B cell (primary cell): ENCODE measurements around the gene ADAMTSL5. TPM values are rescaled to one million over a fixed set of nuclear protein-coding genes. Genes with fewer than 3 reads are reported as not detected.

ENCODE experiments used
- ATAC-seq: fragments of 200-7000 bp; cut with Tn5 transposase; one replicate; pipeline ENCODE4 v1.10.0; 2021; ENCODE audit warnings: low read depth, mild to moderate bottlenecking, moderate number of reproducible peaks, moderate library complexity
- CTCF ChIA-PET: fragments of 350-600 bp; sonication (Branson Sonifier 250); formaldehyde crosslinking; loops from one replicate; lab custom pipeline; 2021; ENCODE audit warnings: antibody characterized with exemption, inconsistent platforms; lab: Charles Lee
- POLR2A ChIA-PET: fragments of 350-600 bp; sonication (Branson Sonifier 250); formaldehyde crosslinking; loops from one replicate; lab custom pipeline; 2021; ENCODE audit warnings: antibody characterized with exemption; lab: Charles Lee
- DNase-seq: peaks from one replicate; pipeline ENCODE4 v3.0.0; 2013
- H2AFZ ChIP-seq: 2 replicates; pipeline ENCODE4 v1.6.1; 2012; ENCODE audit warnings: mild to moderate bottlenecking, low read depth, low read length; ENCODE audit not compliant: insufficient read depth, poor library complexity, severe bottlenecking
- H3K27ac ChIP-seq, 2 donors: 1 replicate in 1 of 2; 2 replicates in 1 of 2; pipeline ENCODE4 v1.5.1; 2012 to 2013; ENCODE audit warnings: low read length in 2 of 2, mild to moderate bottlenecking in 2 of 2, moderate library complexity in 1 of 2
- H3K27me3 ChIP-seq, 4 experiments: fragments of 200-600 bp in 1 of 4; sonication (generic) in 1 of 4; replicated peaks in 1 of 4; 1 replicate in 2 of 4; 2 replicates in 2 of 4; pipeline versions ENCODE4 v1.6.1 to v1.7.0; 2013 to 2016; ENCODE audit warnings: low read length in 3 of 4, mild to moderate bottlenecking in 2 of 4, mixed read lengths in 1 of 4, moderate library complexity in 1 of 4; ENCODE audit not compliant: insufficient read depth in 4 of 4, control insufficient read depth in 3 of 4; ENCODE audit errors: control extremely low read depth in 1 of 4
- H3K36me3 ChIP-seq, 2 experiments: replicated peaks in 1 of 2; 1 replicate in 1 of 2; 2 replicates in 1 of 2; pipeline versions ENCODE4 v1.6.1 to v1.7.1; 2013; ENCODE audit warnings: low read length in 1 of 2; ENCODE audit not compliant: insufficient read depth in 2 of 2, control insufficient read depth in 1 of 2; ENCODE audit errors: control extremely low read depth in 1 of 2, extremely low read depth in 1 of 2
- H3K4me1 ChIP-seq, 2 donors: fragments of 200-600 bp in 1 of 2; sonication (generic) in 1 of 2; 1 replicate in 1 of 2; 2 replicates in 1 of 2; pipeline versions ENCODE4 v1.5.1 to v1.6.1; 2013 to 2017; ENCODE audit warnings: low read length in 2 of 2; ENCODE audit not compliant: control insufficient read depth in 2 of 2, insufficient read depth in 2 of 2
- H3K4me2 ChIP-seq: replicated peaks from 2 replicates; pipeline ENCODE3; 2012; ENCODE audit warnings: mild to moderate bottlenecking, low read depth, low read length; ENCODE audit not compliant: poor library complexity, severe bottlenecking
- H3K4me3 ChIP-seq, 5 experiments: fragments of 200-600 bp in 1 of 5; sonication (generic) in 1 of 5; 1 replicate in 3 of 5; 2 replicates in 2 of 5; pipeline versions ENCODE4 v1.5.1 to v1.7.0; 2011 to 2016; ENCODE audit warnings: low read length in 4 of 5, mild to moderate bottlenecking in 4 of 5, low read depth in 2 of 5, control low read depth in 1 of 5, moderate library complexity in 1 of 5; ENCODE audit not compliant: insufficient read depth in 1 of 5; ENCODE audit errors: control extremely low read depth in 1 of 5, extremely low read depth in 1 of 5
- H3K79me2 ChIP-seq: fragments of 200-600 bp; sonication (generic); one replicate; pipeline ENCODE4 v1.6.0; 2016; ENCODE audit warnings: low read length; ENCODE audit not compliant: control insufficient read depth, insufficient read depth
- H3K9ac ChIP-seq: fragments of 200-600 bp; sonication (generic); 2 replicates; pipeline ENCODE4 v1.6.1; 2017; ENCODE audit warnings: mild to moderate bottlenecking, low read length, moderate library complexity
- H3K9me3 ChIP-seq, 3 donors: one replicate each; pipeline versions ENCODE4 v1.6.1 to v1.7.1; 2013; ENCODE audit warnings: low read length in 2 of 3; ENCODE audit not compliant: control insufficient read depth in 2 of 3, insufficient read depth in 1 of 3; ENCODE audit errors: control extremely low read depth in 1 of 3
- H4K20me1 ChIP-seq: 2 replicates; pipeline ENCODE4 v1.6.0; 2012; ENCODE audit warnings: mild to moderate bottlenecking, low read length; ENCODE audit not compliant: insufficient read depth, control insufficient read depth, poor library complexity, severe bottlenecking
- H3K27ac Mint-ChIP-seq: one replicate; pipeline ENCODE4 v1.8.0; 2021; ENCODE audit warnings: mixed read lengths
- H3K27me3 Mint-ChIP-seq: one replicate; pipeline ENCODE4 v1.8.0; 2021; ENCODE audit warnings: mixed read lengths
- H3K4me1 Mint-ChIP-seq: one replicate; pipeline ENCODE4 v1.8.0; 2021; ENCODE audit warnings: mixed read lengths
- H3K4me3 Mint-ChIP-seq: one replicate; pipeline ENCODE4 v1.8.0; 2021; ENCODE audit warnings: mixed read lengths
- H3K9me3 Mint-ChIP-seq: one replicate; pipeline ENCODE4 v1.8.0; 2022; ENCODE audit warnings: mixed read lengths; ENCODE audit not compliant: insufficient read depth
- EZH2 ChIP-seq: IDR thresholded peaks from 2 replicates; pipeline ENCODE4 v1.6.1; 2012; ENCODE audit warnings: borderline replicate concordance, low read depth, mild to moderate bottlenecking, moderate library complexity, low read length; ENCODE audit not compliant: insufficient read depth, poor library complexity, severe bottlenecking
- WGBS: methylation state at CpG from one replicate; pipeline ENCODE4 v1.1.5; 2013; ENCODE audit warnings: missing lambda C conversion rate; ENCODE audit not compliant: insufficient coverage; 5-methylcytosine and 5-hydroxymethylcytosine counted together
- intact Hi-C: fragments of 100-400 bp; cut with micrococcal nuclease; formaldehyde crosslinking; loops from one replicate; pipeline ENCODE4 v1.10.0; 2022
- polyA plus RNA-seq: library from polyadenylated mRNA; depleted of rRNA; stranded (reverse); fragments of >200 nt; gene quantifications from 2 replicates; pipeline ENCODE4 v1.2.3, GENCODE V29; 2012
- total RNA-seq, 2 donors: library from RNA; stranded (reverse); fragments of 120-200 nt in 1 of 2; gene quantifications; 1 replicate in 1 of 2; 2 replicates in 1 of 2; pipeline versions ENCODE4 v1.2.3 to v1.2.4, GENCODE V29; 2013 to 2022
- TF ChIP-seq, protein P1 (sequence below): fragments of 200-600 bp; IDR thresholded peaks from one replicate; pipeline ENCODE4 v1.8.0; 2022; ENCODE audit warnings: antibody characterized with exemption, mild to moderate bottlenecking

ADAMTSL5 gene
- total and polyA plus RNA-seq, 2 donors (not counting 1 experiment from before 2014, with no cell fraction given): 0.09 TPM; not detected in 1

- Histone ChIP-seq H3K9ac (no peak overlapping the region), H3K4me1 (peaks cover 21 to 22% of the 10 kb centered on the region in 2 donors), H3K9me3 (peaks cover 0 to 49% (median 7%) of the 10 kb centered on the region in 3 donors), H2AFZ (no peak overlapping the region), H3K27ac (no peak overlapping the region), H3K79me2 (no peaks in the 10 kb centered on the region), H3K4me3 (no peak overlapping the region), H4K20me1 (no peaks in the 10 kb centered on the region), H3K4me2 (no peak overlapping the region), H3K27me3 (peaks cover 0 to 72% (median 16%) of the 10 kb centered on the region in 4 experiments), H3K36me3 (no peaks in the 10 kb centered on the region)
- peaks cover 11% of the 10 kb centered on the region for H3K4me1 Mint-ChIP-seq
- DNase-seq (no peak), ATAC-seq (no peak)
- H3K4me3 Mint-ChIP-seq: peak overlapping the region; percentile 65
- H3K27me3 Mint-ChIP-seq: peaks cover 39% of the 10 kb centered on the region
- CTCF ChIA-PET: no interaction called here
- no peaks in the 10 kb centered on the region for H3K9me3 Mint-ChIP-seq
- POLR2A ChIA-PET: no interaction called here
- H3K27ac Mint-ChIP-seq: no peak overlapping the region
- intact Hi-C loops: no loop called here
- TF ChIP-seq, protein P1, sequence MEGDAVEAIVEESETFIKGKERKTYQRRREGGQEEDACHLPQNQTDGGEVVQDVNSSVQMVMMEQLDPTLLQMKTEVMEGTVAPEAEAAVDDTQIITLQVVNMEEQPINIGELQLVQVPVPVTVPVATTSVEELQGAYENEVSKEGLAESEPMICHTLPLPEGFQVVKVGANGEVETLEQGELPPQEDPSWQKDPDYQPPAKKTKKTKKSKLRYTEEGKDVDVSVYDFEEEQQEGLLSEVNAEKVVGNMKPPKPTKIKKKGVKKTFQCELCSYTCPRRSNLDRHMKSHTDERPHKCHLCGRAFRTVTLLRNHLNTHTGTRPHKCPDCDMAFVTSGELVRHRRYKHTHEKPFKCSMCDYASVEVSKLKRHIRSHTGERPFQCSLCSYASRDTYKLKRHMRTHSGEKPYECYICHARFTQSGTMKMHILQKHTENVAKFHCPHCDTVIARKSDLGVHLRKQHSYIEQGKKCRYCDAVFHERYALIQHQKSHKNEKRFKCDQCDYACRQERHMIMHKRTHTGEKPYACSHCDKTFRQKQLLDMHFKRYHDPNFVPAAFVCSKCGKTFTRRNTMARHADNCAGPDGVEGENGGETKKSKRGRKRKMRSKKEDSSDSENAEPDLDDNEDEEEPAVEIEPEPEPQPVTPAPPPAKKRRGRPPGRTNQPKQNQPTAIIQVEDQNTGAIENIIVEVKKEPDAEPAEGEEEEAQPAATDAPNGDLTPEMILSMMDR: no peak
- no peak for TF ChIP-seq EZH2
- 51% methylated on average over 17 of the region's 22 CpGs for WGBS
Measured at GRCh38 chr19:1511318-1512317, 1.2 kb downstream of the ADAMTSL5 start.

GRCh38 chr19:1510807-1511206, 2.0 kb downstream of the ADAMTSL5 start:
- Histone ChIP-seq H3K79me2 (no peaks in the 10 kb centered on the region), H3K9ac (no peak overlapping the region), H3K36me3 (no peaks in the 10 kb centered on the region), H3K4me2 (no peak overlapping the region), H3K27ac (no peak overlapping the region), H2AFZ (no peak overlapping the region), H3K4me3 (no peak overlapping the region), H4K20me1 (no peaks in the 10 kb centered on the region), H3K4me1 (peaks cover 21 to 22% of the 10 kb centered on the region in 2 donors), H3K27me3 (peaks cover 0 to 75% (median 17%) of the 10 kb centered on the region in 4 experiments), H3K9me3 (peaks cover 0 to 48% (median 7%) of the 10 kb centered on the region in 3 donors)
- peaks cover 11% of the 10 kb centered on the region for H3K4me1 Mint-ChIP-seq
- H3K4me3 Mint-ChIP-seq: no peak overlapping the region
- peaks cover 37% of the 10 kb centered on the region for H3K27me3 Mint-ChIP-seq
- POLR2A ChIA-PET: no interaction called here
- H3K9me3 Mint-ChIP-seq: no peaks in the 10 kb centered on the region
- intact Hi-C loops: no loop called here
- CTCF ChIA-PET: no interaction called here
- TF ChIP-seq, protein P1: no peak
- no peak for TF ChIP-seq EZH2
- H3K27ac Mint-ChIP-seq: no peak overlapping the region
- ATAC-seq: no peak
- no peak for DNase-seq
- 57% methylated on average over 5 of the region's 9 CpGs for WGBS
